ENCODE measurements around the gene STIM1. TPM values are rescaled to one million over a fixed set of nuclear protein-coding genes. Genes with fewer than 3 reads are reported as not detected.

Gene STIM1
- total RNA-seq, 1 experiment from 2014 or later: 55.1 TPM

- Histone ChIP-seq H3K4me1 (peaks cover 27% of the 10 kb centered on the region), H3K36me3 (ENCODE audit: control insufficient read depth, insufficient read depth, low read length) (no peaks in the 10 kb centered on the region), H3K4me3 (ENCODE audit: low read depth, low read length) (no peak overlapping the region), H3K9me3 (no peaks in the 10 kb centered on the region), H3K27me3 (replicated peaks; ENCODE audit: control insufficient read depth, insufficient read depth, low read length) (no peaks in the 10 kb centered on the region)
- DNase-seq: no peak
- Mint-ChIP-seq H3K36me3 (ENCODE audit: insufficient read depth, unreplicated experiment) (no peaks in the 10 kb centered on the region), H3K9me3 (ENCODE audit: unreplicated experiment) (no peaks in the 10 kb centered on the region), H3K4me1 (ENCODE audit: low read depth, unreplicated experiment) (peaks cover 37% of the 10 kb centered on the region), H3K4me3 (ENCODE audit: unreplicated experiment) (no peak overlapping the region), H3K27ac (ENCODE audit: unreplicated experiment) (no peak overlapping the region), H3K27me3 (ENCODE audit: insufficient read depth, unreplicated experiment) (no peaks in the 10 kb centered on the region)
- BruUV-seq (replicated peaks): no TSS peak
- intact Hi-C loops (cut with micrococcal nuclease; ENCODE audit: unreplicated experiment): no loop called here
- ChIA-PET CTCF (no interaction called here), POLR2A (no interaction called here)
- no peak for TF ChIP-seq CTCF (IDR thresholded peaks at IDR 0.05; ENCODE audit: insufficient read depth in 1 of 2, low read depth in 1 of 2, low read length in 1 of 2, severe bottlenecking in 1 of 2, unreplicated experiment in 1 of 2)
Measured at GRCh38 chr11:3861683-3862082, 6.2 kb downstream of the STIM1 start.

GRCh38 chr11:3865388-3866193 is 10.1 kb downstream of the STIM1 start:
- no peaks in the 10 kb centered on the region for H3K27me3 ChIP-seq (replicated peaks; ENCODE audit: control insufficient read depth, insufficient read depth, low read length)
- H3K9me3 ChIP-seq: no peaks in the 10 kb centered on the region
- H3K4me3 ChIP-seq (ENCODE audit: low read depth, low read length): no peak overlapping the region
- no peaks in the 10 kb centered on the region for H3K36me3 ChIP-seq (ENCODE audit: control insufficient read depth, insufficient read depth, low read length)
- Mint-ChIP-seq H3K9me3 (ENCODE audit: unreplicated experiment) (no peaks in the 10 kb centered on the region), H3K27ac (ENCODE audit: unreplicated experiment) (peak overlapping the region; percentile 85), H3K4me1 (ENCODE audit: low read depth, unreplicated experiment) (peaks cover 34% of the 10 kb centered on the region), H3K27me3 (ENCODE audit: insufficient read depth, unreplicated experiment) (no peaks in the 10 kb centered on the region), H3K4me3 (ENCODE audit: unreplicated experiment) (peak overlapping the region; percentile 36), H3K36me3 (ENCODE audit: insufficient read depth, unreplicated experiment) (no peaks in the 10 kb centered on the region)
- ChIA-PET CTCF (interaction anchor here (0.8 to 1.9 kb wide), 3 partner anchors 10 to 24 kb away, joined by 5 to 12 read pairs (median 10); partner anchors contain the start of genes RHOG and STIM1), POLR2A (interaction anchor here (0.6 kb wide), 1 partner anchor 10 kb away, joined by 3 read pairs; the partner anchor contains the start of gene STIM1)
- TF ChIP-seq CTCF (IDR thresholded peaks at IDR 0.05; ENCODE audit: insufficient read depth in 1 of 2, low read depth in 1 of 2, low read length in 1 of 2, severe bottlenecking in 1 of 2, unreplicated experiment in 1 of 2): no peak
- BruUV-seq (replicated peaks): no TSS peak
- intact Hi-C loops (cut with micrococcal nuclease; ENCODE audit: unreplicated experiment): loop anchor here (1.0 kb wide), 1 partner anchor 9 kb away; no protein-coding TSS in a partner anchor
- DNase-seq: no peak
- H3K4me1 ChIP-seq: peaks cover 42% of the 10 kb centered on the region

- BruUV-seq (replicated peaks): no TSS peak
- Mint-ChIP-seq H3K36me3 (ENCODE audit: insufficient read depth, unreplicated experiment) (no peaks in the 10 kb centered on the region), H3K27ac (ENCODE audit: unreplicated experiment) (peak overlapping the region; percentile 85), H3K9me3 (ENCODE audit: unreplicated experiment) (no peaks in the 10 kb centered on the region), H3K27me3 (ENCODE audit: insufficient read depth, unreplicated experiment) (no peaks in the 10 kb centered on the region), H3K4me3 (ENCODE audit: unreplicated experiment) (peak overlapping the region; percentile 36), H3K4me1 (ENCODE audit: low read depth, unreplicated experiment) (peaks cover 29% of the 10 kb centered on the region)
- peak in 1 of 2 experiments; percentile 27 for TF ChIP-seq CTCF (IDR thresholded peaks at IDR 0.05; ENCODE audit: insufficient read depth in 1 of 2, low read depth in 1 of 2, low read length in 1 of 2, severe bottlenecking in 1 of 2, unreplicated experiment in 1 of 2)
- ChIA-PET CTCF (interaction anchor here (0.8 to 1.9 kb wide), 3 partner anchors 11 to 25 kb away, joined by 5 to 12 read pairs (median 11); partner anchors contain the start of genes RHOG and STIM1), POLR2A (interaction anchor here (0.6 kb wide), 2 partner anchors 11 to 39 kb away, joined by 3 read pairs; partner anchors contain the start of gene STIM1)
- H3K27me3 ChIP-seq (replicated peaks; ENCODE audit: control insufficient read depth, insufficient read depth, low read length): no peaks in the 10 kb centered on the region
- peak; percentile 49 to 54 for DNase-seq
- intact Hi-C loops (cut with micrococcal nuclease; ENCODE audit: unreplicated experiment): no loop called here
- H3K4me3 ChIP-seq (ENCODE audit: low read depth, low read length): no peak overlapping the region
- H3K4me1 ChIP-seq: peaks cover 42% of the 10 kb centered on the region
- H3K9me3 ChIP-seq: no peaks in the 10 kb centered on the region
- no peaks in the 10 kb centered on the region for H3K36me3 ChIP-seq (ENCODE audit: control insufficient read depth, insufficient read depth, low read length)
Measured at GRCh38 chr11:3866206-3866605, 10.7 kb downstream of the STIM1 start.

All from Caco-2 (cell line).